ENCODE results near the gene PHYHD1.

DNA sequence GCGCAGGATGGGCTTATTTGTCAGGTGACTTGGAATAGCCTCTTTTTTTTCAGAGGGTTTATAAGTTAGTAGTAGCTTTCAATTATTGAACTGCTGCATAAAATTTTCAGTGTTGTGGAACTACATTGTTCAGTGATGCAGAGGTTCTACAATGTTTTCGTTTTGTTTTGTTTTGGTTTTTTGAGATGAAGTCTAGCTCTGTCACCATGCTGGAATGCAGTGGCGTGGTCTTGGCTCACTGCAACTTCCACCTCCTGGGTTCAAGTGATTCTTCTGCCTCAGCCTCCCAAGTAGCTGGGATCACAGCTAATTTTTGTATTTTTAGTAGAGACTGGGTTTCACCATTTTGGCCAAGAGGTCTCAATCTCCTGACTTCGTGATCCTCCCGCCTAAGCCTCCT lies 48.7 kb downstream of the PHYHD1 start:
- TF ChIP-seq ZNF530 (CRISPR knock-in tag; IDR thresholded peaks at IDR 0.05; ENCODE audit: low read depth) (no peak), ZFP37 (CRISPR knock-in tag; IDR thresholded peaks at IDR 0.05; ENCODE audit: borderline replicate concordance) (no peak), CHD2 (IDR thresholded peaks at IDR 0.05; ENCODE audit: low read depth, low read length) (no peak), ZNF572 (CRISPR knock-in tag; IDR thresholded peaks at IDR 0.05) (no peak), ZNF781 (CRISPR knock-in tag; IDR thresholded peaks at IDR 0.05; ENCODE audit: borderline replicate concordance, not compliant biosample characterization) (no peak), JUND (CRISPR knock-in tag; IDR thresholded peaks at IDR 0.05) (no peak), NFYB (CRISPR knock-in tag; IDR thresholded peaks at IDR 0.05) (no peak), JUN (CRISPR knock-in tag; IDR thresholded peaks at IDR 0.05) (no peak), ZNF30 (CRISPR knock-in tag; IDR thresholded peaks at IDR 0.05) (no peak), SMYD3 (CRISPR knock-in tag; IDR thresholded peaks at IDR 0.05) (no peak), ZFP41 (CRISPR knock-in tag; IDR thresholded peaks at IDR 0.05; ENCODE audit: borderline replicate concordance) (no peak)
- TF ChIP-seq, protein P1, sequence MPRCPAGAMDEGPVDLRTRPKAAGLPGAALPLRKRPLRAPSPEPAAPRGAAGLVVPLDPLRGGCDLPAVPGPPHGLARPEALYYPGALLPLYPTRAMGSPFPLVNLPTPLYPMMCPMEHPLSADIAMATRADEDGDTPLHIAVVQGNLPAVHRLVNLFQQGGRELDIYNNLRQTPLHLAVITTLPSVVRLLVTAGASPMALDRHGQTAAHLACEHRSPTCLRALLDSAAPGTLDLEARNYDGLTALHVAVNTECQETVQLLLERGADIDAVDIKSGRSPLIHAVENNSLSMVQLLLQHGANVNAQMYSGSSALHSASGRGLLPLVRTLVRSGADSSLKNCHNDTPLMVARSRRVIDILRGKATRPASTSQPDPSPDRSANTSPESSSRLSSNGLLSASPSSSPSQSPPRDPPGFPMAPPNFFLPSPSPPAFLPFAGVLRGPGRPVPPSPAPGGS (CRISPR knock-in tag; IDR thresholded peaks at IDR 0.05), result no peak
- TF ChIP-seq, protein P2, sequence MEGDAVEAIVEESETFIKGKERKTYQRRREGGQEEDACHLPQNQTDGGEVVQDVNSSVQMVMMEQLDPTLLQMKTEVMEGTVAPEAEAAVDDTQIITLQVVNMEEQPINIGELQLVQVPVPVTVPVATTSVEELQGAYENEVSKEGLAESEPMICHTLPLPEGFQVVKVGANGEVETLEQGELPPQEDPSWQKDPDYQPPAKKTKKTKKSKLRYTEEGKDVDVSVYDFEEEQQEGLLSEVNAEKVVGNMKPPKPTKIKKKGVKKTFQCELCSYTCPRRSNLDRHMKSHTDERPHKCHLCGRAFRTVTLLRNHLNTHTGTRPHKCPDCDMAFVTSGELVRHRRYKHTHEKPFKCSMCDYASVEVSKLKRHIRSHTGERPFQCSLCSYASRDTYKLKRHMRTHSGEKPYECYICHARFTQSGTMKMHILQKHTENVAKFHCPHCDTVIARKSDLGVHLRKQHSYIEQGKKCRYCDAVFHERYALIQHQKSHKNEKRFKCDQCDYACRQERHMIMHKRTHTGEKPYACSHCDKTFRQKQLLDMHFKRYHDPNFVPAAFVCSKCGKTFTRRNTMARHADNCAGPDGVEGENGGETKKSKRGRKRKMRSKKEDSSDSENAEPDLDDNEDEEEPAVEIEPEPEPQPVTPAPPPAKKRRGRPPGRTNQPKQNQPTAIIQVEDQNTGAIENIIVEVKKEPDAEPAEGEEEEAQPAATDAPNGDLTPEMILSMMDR (CRISPR knock-in tag; IDR thresholded peaks at IDR 0.05), result no peak
